GM21423 (cell line): Measurements from ENCODE around the gene NSRP1.
A peak's percentile ranks its signal among the peaks of the same experiment; 100 is the strongest.
"Not testable (repeated sequence)": the region's sequence is repeated elsewhere in the genome, so short reads cannot be mapped to it uniquely, and the experiment has no call there.

Experiments used
- ATAC-seq: cut with Tn5 transposase; IDR thresholded peaks from one replicate; pipeline ENCODE4 v1.9.1; 2021; ENCODE audit warnings: mild to moderate bottlenecking, moderate library complexity; ENCODE audit not compliant: unreplicated experiment

The NSRP1 gene

GRCh38 chr17:30219833-30220232 lies 103.2 kb downstream of the NSRP1 start:
- no peak for ATAC-seq

GRCh38 chr17:30220414-30220813 lies 103.8 kb downstream of the NSRP1 start:
- no peak for ATAC-seq

- ATAC-seq = no peak
These were observed 104.7 kb downstream of the NSRP1 start for GRCh38 chr17:30221346-30221745.

GRCh38 chr17:30222251-30222650 lies 105.6 kb downstream of the NSRP1 start:
- no peak for ATAC-seq

GRCh38 chr17:30222721-30223175 lies 106.1 kb downstream of the NSRP1 start:
- no peak for ATAC-seq

GRCh38 chr17:30224419-30224960 lies 107.9 kb downstream of the NSRP1 start:
- ATAC-seq = no peak

GRCh38 chr17:30225112-30225511 lies 108.5 kb downstream of the NSRP1 start:
- no peak for ATAC-seq

- ATAC-seq = no peak
These were observed 109.4 kb downstream of the NSRP1 start for GRCh38 chr17:30225919-30226553.

GRCh38 chr17:30226878-30227277 lies 110.3 kb downstream of the NSRP1 start:
- no peak for ATAC-seq

- no peak for ATAC-seq
These were observed 111.4 kb downstream of the NSRP1 start for GRCh38 chr17:30228011-30228410.

GRCh38 chr17:30229012-30229411 lies 112.4 kb downstream of the NSRP1 start:
- ATAC-seq = no peak

GRCh38 chr17:30230009-30230408 lies 113.4 kb downstream of the NSRP1 start:
- not testable (repeated sequence) for ATAC-seq

GRCh38 chr17:30230596-30231125 lies 114.0 kb downstream of the NSRP1 start:
- ATAC-seq = no peak

GRCh38 chr17:30232015-30232823 lies 115.6 kb downstream of the NSRP1 start:
- no peak for ATAC-seq

GRCh38 chr17:30232824-30233427 lies 116.3 kb downstream of the NSRP1 start:
- no peak for ATAC-seq

- no peak for ATAC-seq
These were observed 117.7 kb downstream of the NSRP1 start for GRCh38 chr17:30234296-30234695.

- peak; percentile 65 for ATAC-seq
These were observed 118.3 kb downstream of the NSRP1 start for GRCh38 chr17:30234964-30235363.

- no peak for ATAC-seq
These were observed 119.0 kb downstream of the NSRP1 start, which contains the start of gene SLC6A4 for GRCh38 chr17:30235386-30236296. Gene SLC6A4, minus strand, starts transcription at chr17:30235697. Its CDS starts 13,739 bp downstream, at chr17:30221958.
